Measurements from ENCODE around the gene MTERF4. TPM values are rescaled to one million over a fixed set of nuclear protein-coding genes. Genes with fewer than 3 reads are reported as not detected.

Gene MTERF4
- total and polyA plus RNA-seq, 2 of the 4 experiments (the other 2 are of a cell fraction), result 26.6 to 33.3 TPM

DNA sequence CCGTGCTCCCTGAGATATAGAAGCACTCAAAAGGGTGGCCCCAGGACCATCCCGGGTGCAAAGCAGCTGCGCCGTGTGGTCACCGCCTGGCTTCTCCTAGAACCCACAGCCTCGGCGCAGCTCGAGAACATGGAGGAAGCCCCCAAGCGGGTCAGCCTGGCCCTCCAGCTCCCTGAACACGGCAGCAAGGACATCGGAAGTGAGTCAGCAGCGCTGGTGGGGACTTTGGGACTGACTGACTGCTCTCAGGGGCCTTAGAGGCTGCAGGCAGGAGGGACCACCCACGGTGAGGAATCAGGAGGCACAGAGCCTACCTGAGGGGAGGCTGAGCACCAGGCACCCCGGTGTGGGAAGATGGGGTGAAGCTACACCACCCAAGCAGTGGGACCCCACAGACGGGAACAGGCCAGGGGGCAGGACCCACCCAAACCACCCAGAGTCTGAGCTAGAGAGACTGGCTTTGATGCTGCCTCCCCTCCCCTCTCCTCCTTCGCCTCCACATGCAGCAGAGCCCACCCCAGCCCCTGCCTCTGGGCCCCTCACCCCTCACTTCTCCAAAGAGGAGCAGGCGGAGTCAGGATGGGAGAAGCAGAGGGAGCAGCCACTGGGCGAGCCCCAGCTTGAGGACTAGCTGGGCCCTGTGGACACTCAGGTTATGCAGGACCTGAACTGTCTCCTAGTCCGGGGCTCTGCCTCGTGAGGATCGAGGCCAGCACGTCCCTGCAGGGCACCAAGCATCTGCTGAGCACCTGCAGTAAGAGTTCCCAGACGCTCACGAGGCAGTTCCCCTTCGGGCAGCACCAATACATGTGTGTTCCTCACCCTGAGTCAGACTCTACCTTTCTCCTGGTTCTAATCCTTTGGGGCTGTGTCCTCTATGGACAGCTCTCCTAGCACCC lies 28.7 kb downstream of the MTERF4 start:
- TF ChIP-seq RCOR1 (IDR thresholded peaks at IDR 0.05; ENCODE audit: insufficient replicate concordance, low read length) (no peak), CEBPB (IDR thresholded peaks at IDR 0.05; ENCODE audit: low read depth, low read length) (no peak), BHLHE40 (IDR thresholded peaks at IDR 0.05; ENCODE audit: low read depth, low read length) (no peak), RAD21 (IDR thresholded peaks at IDR 0.05; ENCODE audit: low read length) (no peak), CHD1 (IDR thresholded peaks at IDR 0.05; ENCODE audit: low read depth, low read length) (no peak), MAZ (IDR thresholded peaks at IDR 0.05; ENCODE audit: borderline replicate concordance, low read depth, low read length) (no peak), SMC3 (IDR thresholded peaks at IDR 0.05; ENCODE audit: low read depth, low read length) (no peak), NFE2L2 (IDR thresholded peaks at IDR 0.05; ENCODE audit: low read depth, low read length) (no peak), POLR2A (IDR thresholded peaks at IDR 0.05; ENCODE audit: low read depth, low read length) (no peak), MAFK (IDR thresholded peaks at IDR 0.05; ENCODE audit: low read depth, low read length) (no peak)
- TF ChIP-seq, protein P1, sequence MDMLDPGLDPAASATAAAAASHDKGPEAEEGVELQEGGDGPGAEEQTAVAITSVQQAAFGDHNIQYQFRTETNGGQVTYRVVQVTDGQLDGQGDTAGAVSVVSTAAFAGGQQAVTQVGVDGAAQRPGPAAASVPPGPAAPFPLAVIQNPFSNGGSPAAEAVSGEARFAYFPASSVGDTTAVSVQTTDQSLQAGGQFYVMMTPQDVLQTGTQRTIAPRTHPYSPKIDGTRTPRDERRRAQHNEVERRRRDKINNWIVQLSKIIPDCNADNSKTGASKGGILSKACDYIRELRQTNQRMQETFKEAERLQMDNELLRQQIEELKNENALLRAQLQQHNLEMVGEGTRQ (IDR thresholded peaks at IDR 0.05; ENCODE audit: low read depth, low read length), result no peak
- TF ChIP-seq, protein P2, sequence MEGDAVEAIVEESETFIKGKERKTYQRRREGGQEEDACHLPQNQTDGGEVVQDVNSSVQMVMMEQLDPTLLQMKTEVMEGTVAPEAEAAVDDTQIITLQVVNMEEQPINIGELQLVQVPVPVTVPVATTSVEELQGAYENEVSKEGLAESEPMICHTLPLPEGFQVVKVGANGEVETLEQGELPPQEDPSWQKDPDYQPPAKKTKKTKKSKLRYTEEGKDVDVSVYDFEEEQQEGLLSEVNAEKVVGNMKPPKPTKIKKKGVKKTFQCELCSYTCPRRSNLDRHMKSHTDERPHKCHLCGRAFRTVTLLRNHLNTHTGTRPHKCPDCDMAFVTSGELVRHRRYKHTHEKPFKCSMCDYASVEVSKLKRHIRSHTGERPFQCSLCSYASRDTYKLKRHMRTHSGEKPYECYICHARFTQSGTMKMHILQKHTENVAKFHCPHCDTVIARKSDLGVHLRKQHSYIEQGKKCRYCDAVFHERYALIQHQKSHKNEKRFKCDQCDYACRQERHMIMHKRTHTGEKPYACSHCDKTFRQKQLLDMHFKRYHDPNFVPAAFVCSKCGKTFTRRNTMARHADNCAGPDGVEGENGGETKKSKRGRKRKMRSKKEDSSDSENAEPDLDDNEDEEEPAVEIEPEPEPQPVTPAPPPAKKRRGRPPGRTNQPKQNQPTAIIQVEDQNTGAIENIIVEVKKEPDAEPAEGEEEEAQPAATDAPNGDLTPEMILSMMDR (conservative IDR thresholded peaks at IDR 0.05; ENCODE audit: low read depth, low read length), result no peak
- TF ChIP-seq, protein P3, sequence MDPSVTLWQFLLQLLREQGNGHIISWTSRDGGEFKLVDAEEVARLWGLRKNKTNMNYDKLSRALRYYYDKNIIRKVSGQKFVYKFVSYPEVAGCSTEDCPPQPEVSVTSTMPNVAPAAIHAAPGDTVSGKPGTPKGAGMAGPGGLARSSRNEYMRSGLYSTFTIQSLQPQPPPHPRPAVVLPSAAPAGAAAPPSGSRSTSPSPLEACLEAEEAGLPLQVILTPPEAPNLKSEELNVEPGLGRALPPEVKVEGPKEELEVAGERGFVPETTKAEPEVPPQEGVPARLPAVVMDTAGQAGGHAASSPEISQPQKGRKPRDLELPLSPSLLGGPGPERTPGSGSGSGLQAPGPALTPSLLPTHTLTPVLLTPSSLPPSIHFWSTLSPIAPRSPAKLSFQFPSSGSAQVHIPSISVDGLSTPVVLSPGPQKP (IDR thresholded peaks at IDR 0.05; ENCODE audit: borderline replicate concordance, low read depth, low read length), result no peak
- H2BK120ac ChIP-seq (ENCODE audit: low read depth, low read length), result no peak overlapping the region
- H3K23ac ChIP-seq (ENCODE audit: low read depth, low read length), result no peak overlapping the region
- ATAC-seq (ENCODE audit: low read depth) (no peak), DNase-seq (no peak)
- H4K91ac ChIP-seq (ENCODE audit: insufficient read depth, low read depth, low read length), result no peak overlapping the region
- no peak overlapping the region for H3K14ac ChIP-seq (replicated peaks; ENCODE audit: low read depth, low read length)
- no peaks in the 10 kb centered on the region for H3K9me1 ChIP-seq (ENCODE audit: insufficient read depth, low read length)
- H2BK15ac ChIP-seq (ENCODE audit: low read depth, low read length), result no peak overlapping the region
- no peak overlapping the region for H3K4ac ChIP-seq (ENCODE audit: low read depth, low read length)
- no peak overlapping the region for H2BK20ac ChIP-seq (ENCODE audit: low read depth, low read length)
- intact Hi-C loops (cut with micrococcal nuclease) (no loop called here), dilution Hi-C loops (cut with HindIII; ENCODE audit: low sequenced_read_pairs, unreplicated experiment) (no loop called here), in situ Hi-C loops (cut with MboI; ENCODE audit: low sequenced_read_pairs) (loop anchor here (10.0 kb wide), 1 partner anchor 219 kb away; no protein-coding TSS in a partner anchor)
- H3K4me1 ChIP-seq (ENCODE audit: control insufficient read depth, insufficient read depth, low read length), result no peaks in the 10 kb centered on the region
- H3K27ac ChIP-seq (ENCODE audit: insufficient read depth, low read length), result no peak overlapping the region
- peaks cover 42% of the 10 kb centered on the region; the same call in 1 of the 2 replicates for H3K36me3 ChIP-seq (ENCODE audit: control insufficient read depth, insufficient read depth, low read length)
- no TSS peak for BruUV-seq (replicated peaks)
- no peak overlapping the region for H2AK9ac ChIP-seq (replicated peaks; ENCODE audit: low read depth, low read length, poor library complexity)
- H4K5ac ChIP-seq (ENCODE audit: low read depth, low read length), result no peak overlapping the region
- H3K4me3 ChIP-seq (ENCODE audit: insufficient read depth, low read depth, low read length), result no peak overlapping the region
- no peak overlapping the region for H3K4me2 ChIP-seq (ENCODE audit: low read depth, low read length)
- H2AK5ac ChIP-seq (ENCODE audit: low read depth, low read length), result no peak overlapping the region
- H4K8ac ChIP-seq (ENCODE audit: low read depth in 2 of 2, low read length in 2 of 2), result no peak overlapping the region
- no peak overlapping the region for H3K56ac ChIP-seq (ENCODE audit: extremely low read depth, insufficient read depth, low read length)
- POLR2A ChIA-PET (ENCODE audit: unreplicated experiment), result no interaction called here
- no peaks in the 10 kb centered on the region for H4K20me1 ChIP-seq (ENCODE audit: insufficient read depth, low read length)
- no peaks in the 10 kb centered on the region for H3K27me3 ChIP-seq (ENCODE audit: control insufficient read depth, insufficient read depth, low read length)
- H2AFZ ChIP-seq (replicated peaks; ENCODE audit: low read length, poor library complexity), result no peak overlapping the region
- WGBS, 2 experiments (ENCODE audit: extremely low coverage in 2 of 2, insufficient read length in 1 of 2), result 66% methylated on average over 7 of the region's 25 CpGs; no CpG with 5 or more reads in 1 of the 2 experiments
- no peak overlapping the region for H2BK5ac ChIP-seq (ENCODE audit: low read depth, low read length, poor library complexity, severe bottlenecking)
- CTCF ChIA-PET, result interaction anchor here (0.5 kb wide), 1 partner anchor 641 kb away, joined by 4 read pairs; no protein-coding TSS in a partner anchor
- no peaks in the 10 kb centered on the region for H3K79me1 ChIP-seq (ENCODE audit: low read depth in 1 of 2, low read length in 2 of 2)
- H3K9me3 ChIP-seq (ENCODE audit: control insufficient read depth, insufficient read depth, low read length), result no peaks in the 10 kb centered on the region
- no peak overlapping the region for H3K9ac ChIP-seq (ENCODE audit: low read depth, low read length)
- H3K18ac ChIP-seq (ENCODE audit: low read depth, low read length), result no peak overlapping the region

Data from IMR-90 (cell line).